H1 (cell line): ENCODE data around the gene CACNA2D1. TPM values are rescaled to one million over a fixed set of nuclear protein-coding genes. Genes with fewer than 3 reads are reported as not detected.

Experiments
- CTCF ChIA-PET: fragments of 300-600 bp; sonication (Branson Sonifier 250); formaldehyde crosslinking; loops from one replicate; lab custom pipeline; 2021; ENCODE audit not compliant: partially characterized antibody; lab: Charles Lee
- POLR2A ChIA-PET: fragments of 300-600 bp; sonication (Branson Sonifier 250); formaldehyde crosslinking; loops from one replicate; lab custom pipeline; 2021; ENCODE audit warnings: inconsistent platforms; ENCODE audit not compliant: partially characterized antibody; lab: Charles Lee
- DNase-seq, 2 experiments: peaks; one replicate each; pipeline versions ENCODE4 v3.0.0 to v3.0.0-alpha.2; 2010 to 2022; ENCODE audit warnings: low spot score in 2 of 2, low read depth in 1 of 2, mixed read lengths in 1 of 2
- FAIRE-seq: peaks from 2 replicates; lab custom pipeline; 2011; peaks lifted over from hg19 to GRCh38; lab: Jason Lieb, UNC
- H2AFZ ChIP-seq: 2 replicates; pipeline ENCODE4 v1.8.1; 2012; ENCODE audit warnings: low read length, inconsistent platforms
- H2AK5ac ChIP-seq: 2 replicates; pipeline ENCODE4 v1.6.1; 2013; ENCODE audit warnings: low read depth, low read length
- H2BK120ac ChIP-seq: replicated peaks from 2 replicates; pipeline ENCODE3; 2013; ENCODE audit warnings: low read depth, low read length, inconsistent platforms
- H2BK12ac ChIP-seq: 2 replicates; pipeline ENCODE4 v1.6.1; 2013; ENCODE audit warnings: low read depth, low read length
- H2BK15ac ChIP-seq: 2 replicates; pipeline ENCODE4 v1.6.1; 2013; ENCODE audit warnings: low read length
- H2BK20ac ChIP-seq: 2 replicates; pipeline ENCODE4 v1.6.1; 2013; ENCODE audit warnings: low read length
- H2BK5ac ChIP-seq: 2 replicates; pipeline ENCODE4 v1.6.1; 2013; ENCODE audit warnings: low read depth, low read length
- H3K14ac ChIP-seq: 2 replicates; pipeline ENCODE4 v1.6.1; 2013; ENCODE audit warnings: inconsistent platforms; ENCODE audit not compliant: insufficient read length
- H3K18ac ChIP-seq: 2 replicates; pipeline ENCODE4 v1.6.1; 2013; ENCODE audit warnings: low read length; ENCODE audit errors: extremely low read depth
- H3K23ac ChIP-seq: 2 replicates; pipeline ENCODE4 v1.6.1; 2013; ENCODE audit warnings: inconsistent platforms; ENCODE audit not compliant: insufficient read length
- H3K23me2 ChIP-seq: 2 replicates; pipeline ENCODE4 v1.6.1; 2013; ENCODE audit warnings: low read depth, low read length
- H3K27ac ChIP-seq: 2 replicates; pipeline ENCODE4 v1.6.1; 2011; ENCODE audit warnings: low read depth, low read length, inconsistent platforms
- H3K27me3 ChIP-seq, 4 experiments: replicated peaks in 1 of 4; 1 replicate in 1 of 4; 2 replicates in 3 of 4; pipeline versions ENCODE4 v1.6.1 to v1.8.1; 2011 to 2013; ENCODE audit warnings: low read length in 3 of 4, mild to moderate bottlenecking in 3 of 4, inconsistent platforms in 2 of 4, mixed read lengths in 2 of 4, moderate library complexity in 1 of 4; ENCODE audit not compliant: control insufficient read depth in 3 of 4, insufficient read depth in 3 of 4; ENCODE audit errors: extremely low read depth in 1 of 4
- H3K36me3 ChIP-seq, 4 experiments: 2 replicates each; pipeline versions ENCODE4 v1.6.1 to v1.8.1; 2011 to 2013; ENCODE audit warnings: mild to moderate bottlenecking in 4 of 4, low read length in 3 of 4, moderate library complexity in 2 of 4, control low read depth in 1 of 4, inconsistent platforms in 1 of 4; ENCODE audit not compliant: insufficient read depth in 4 of 4, control insufficient read depth in 2 of 4
- H3K4ac ChIP-seq: replicated peaks from 2 replicates; pipeline ENCODE3; 2013; ENCODE audit warnings: low read length, low read depth, mixed read lengths, inconsistent platforms; ENCODE audit not compliant: insufficient read length
- H3K4me1 ChIP-seq, 4 experiments: replicated peaks in 1 of 4; 1 replicate in 1 of 4; 2 replicates in 3 of 4; pipeline versions ENCODE4 v1.6.1 to v1.8.1; 2011 to 2013; ENCODE audit warnings: low read length in 3 of 4, inconsistent platforms in 2 of 4, mixed read lengths in 1 of 4; ENCODE audit not compliant: insufficient read depth in 4 of 4, control insufficient read depth in 3 of 4
- H3K4me2 ChIP-seq, 2 experiments: 2 replicates each; pipeline versions ENCODE4 v1.6.1 to v1.8.1; 2011 to 2013; ENCODE audit warnings: low read depth in 2 of 2, low read length in 2 of 2, control low read depth in 1 of 2, inconsistent platforms in 1 of 2, mild to moderate bottlenecking in 1 of 2; ENCODE audit not compliant: insufficient read depth in 1 of 2
- H3K4me3 ChIP-seq, 4 experiments: fragments of 200-600, 300-600 bp in 1 of 4; sonication (generic), shearing (Covaris generic), sonication (Bioruptor Twin) in 1 of 4; 2 replicates each; pipeline versions ENCODE4 v1.5.1 to v1.8.1; 2011 to 2016; ENCODE audit warnings: low read length in 4 of 4, low read depth in 3 of 4, control low read depth in 2 of 4, inconsistent platforms in 2 of 4, mild to moderate bottlenecking in 2 of 4, mixed read lengths in 1 of 4, moderate library complexity in 1 of 4; ENCODE audit not compliant: insufficient read depth in 2 of 4; ENCODE audit errors: extremely low read depth in 1 of 4
- H3K56ac ChIP-seq: replicated peaks from 2 replicates; pipeline ENCODE3; 2013; ENCODE audit warnings: low read depth, mild to moderate bottlenecking, mixed read lengths, low read length, inconsistent platforms; ENCODE audit not compliant: insufficient read length
- H3K79me1 ChIP-seq: 2 replicates; pipeline ENCODE4 v1.6.1; 2013; ENCODE audit warnings: low read depth, low read length, control low read depth
- H3K79me2 ChIP-seq, 2 experiments: 2 replicates each; pipeline versions ENCODE4 v1.6.1 to v1.8.1; 2012 to 2013; ENCODE audit warnings: low read length in 2 of 2, mild to moderate bottlenecking in 2 of 2, inconsistent platforms in 1 of 2; ENCODE audit not compliant: insufficient read depth in 2 of 2, control insufficient read depth in 1 of 2
- H3K9ac ChIP-seq, 4 experiments: replicated peaks in 1 of 4; 1 replicate in 1 of 4; 2 replicates in 3 of 4; pipeline versions ENCODE4 v1.6.1 to v1.8.1; 2011 to 2013; ENCODE audit warnings: low read depth in 3 of 4, low read length in 3 of 4, control low read depth in 2 of 4, mild to moderate bottlenecking in 2 of 4, moderate library complexity in 2 of 4, inconsistent platforms in 1 of 4; ENCODE audit errors: extremely low read depth in 1 of 4
- H3K9me3 ChIP-seq, 2 experiments: 2 replicates each; pipeline versions ENCODE4 v1.6.1 to v1.8.1; 2012 to 2013; ENCODE audit warnings: mild to moderate bottlenecking in 2 of 2, moderate library complexity in 2 of 2, control low read depth in 1 of 2, inconsistent platforms in 1 of 2, low read depth in 1 of 2, low read length in 1 of 2, mixed read lengths in 1 of 2; ENCODE audit not compliant: insufficient read depth in 2 of 2
- H4K20me1 ChIP-seq, 2 experiments: replicated peaks in 1 of 2; 2 replicates each; pipeline versions ENCODE3 to v1.8.1; 2011 to 2013; ENCODE audit warnings: inconsistent platforms in 2 of 2, low read length in 2 of 2, mild to moderate bottlenecking in 1 of 2; ENCODE audit not compliant: insufficient read depth in 2 of 2, control insufficient read depth in 1 of 2
- H4K5ac ChIP-seq: 2 replicates; pipeline ENCODE4 v1.6.1; 2013; ENCODE audit warnings: low read length, low read depth, mixed read lengths, inconsistent platforms; ENCODE audit not compliant: insufficient read length
- H4K8ac ChIP-seq: 2 replicates; pipeline ENCODE4 v1.8.0; 2013; ENCODE audit warnings: mild to moderate bottlenecking, moderate library complexity, low read length, inconsistent platforms; ENCODE audit not compliant: insufficient read depth; ENCODE audit errors: extremely low read depth
- H4K91ac ChIP-seq: replicated peaks from 2 replicates; pipeline ENCODE3; 2013; ENCODE audit warnings: low read length, mixed read lengths, inconsistent platforms; ENCODE audit not compliant: insufficient read length
- EGR1 ChIP-seq: IDR thresholded peaks from 2 replicates; pipeline ENCODE4 v1.6.1; 2011; ENCODE audit warnings: low read depth, low read length, borderline replicate concordance
- EP300 ChIP-seq, 2 experiments: IDR thresholded peaks; 1 replicate in 1 of 2; 2 replicates in 1 of 2; pipeline ENCODE4 v1.6.1; 2011 to 2012; ENCODE audit warnings: low read depth in 2 of 2, low read length in 2 of 2, mild to moderate bottlenecking in 2 of 2, borderline replicate concordance in 1 of 2, inconsistent platforms in 1 of 2, moderate library complexity in 1 of 2
- WGBS, 2 experiments: shearing (Covaris generic) in 1 of 2; methylation state at CpG; one replicate each; pipeline versions ENCODE4 v1.1.6 to v1.1.7; 2013 to 2015; ENCODE audit warnings: low lambda C conversion rate in 2 of 2, mixed read lengths in 2 of 2, inconsistent platforms in 1 of 2, low coverage in 1 of 2, missing lambda C conversion rate in 1 of 2; ENCODE audit not compliant: insufficient replicate concordance in 2 of 2, insufficient coverage in 1 of 2, insufficient read length in 1 of 2; ENCODE audit errors: extremely low coverage in 1 of 2, missing lambda C conversion rate in 1 of 2; 5-methylcytosine and 5-hydroxymethylcytosine counted together
- polyA plus RNA-seq, 7 experiments: library from polyadenylated mRNA; depleted of rRNA in 3 of 7; stranded (reverse) in 5 of 7; unstranded in 2 of 7; fragments of >200 nt in 5 of 7; fragments of 200-250 nt in 2 of 7; gene quantifications; 1 replicate in 5 of 7; 2 replicates in 1 of 7; 4 replicates in 1 of 7; pipeline versions ENCODE4 v1.2.1 to v1.2.3, GENCODE V29; 2011 to 2013; ENCODE audit warnings: missing spikeins in 2 of 7, mixed read lengths in 2 of 7
- total RNA-seq: library from RNA; stranded (reverse); fragmentation: NEBNext Ultra II Directional; extraction: Animal tissue kit (Norgen Biotek cat#: 25700); gene quantifications from 2 replicates; pipeline ENCODE4 v1.2.1, GENCODE V29; 2021

Gene CACNA2D1
- total and polyA plus RNA-seq, 2 of the 8 experiments (the other 6 are each of a cell fraction or from before 2014, with no cell fraction given): 4.3 to 27.3 TPM

GRCh38 chr7:82167558-82168314 lies 275.8 kb downstream of the CACNA2D1 start:
- no peaks in the 10 kb centered on the region for H3K36me3 ChIP-seq
- H3K79me2 ChIP-seq: no peaks in the 10 kb centered on the region
- no peak overlapping the region for H3K56ac ChIP-seq
- no peak overlapping the region for H2BK20ac ChIP-seq
- POLR2A ChIA-PET: no interaction called here
- DNase-seq: no peak
- no peak overlapping the region for H3K23ac ChIP-seq
- H2AFZ ChIP-seq: no peak overlapping the region
- no peaks in the 10 kb centered on the region for H3K23me2 ChIP-seq
- no peak overlapping the region for H3K18ac ChIP-seq
- H2BK15ac ChIP-seq: no peak overlapping the region
- H3K4me1 ChIP-seq: no peaks in the 10 kb centered on the region; a peak in 1 of 7 replicates
- no peaks in the 10 kb centered on the region for H3K27me3 ChIP-seq
- no peak overlapping the region for H2BK5ac ChIP-seq
- no peak overlapping the region for H3K4ac ChIP-seq
- no peak overlapping the region for H4K91ac ChIP-seq
- no peak overlapping the region for H2AK5ac ChIP-seq
- no peak for TF ChIP-seq EGR1
- no peak for TF ChIP-seq EP300 (IDR thresholded peaks at IDR 0.05; ENCODE audit: borderline replicate concordance in 1 of 2, low read depth in 2 of 2, low read length in 2 of 2)
- TF ChIP-seq, all 59 proteins: peak for 0
- Histone ChIP-seq H3K4me3 (no peak overlapping the region), H2BK12ac (no peak overlapping the region), H2BK120ac (no peak overlapping the region), H3K79me1 (no peaks in the 10 kb centered on the region), H4K8ac (no peak overlapping the region), H3K4me2 (no peak overlapping the region), H3K27ac (no peak overlapping the region), H3K14ac (no peak overlapping the region), H3K9me3 (no peaks in the 10 kb centered on the region), H4K5ac (no peak overlapping the region), H3K9ac (no peak overlapping the region), H4K20me1 (no peaks in the 10 kb centered on the region)
- CTCF ChIA-PET: no interaction called here
- FAIRE-seq: no peak
- 97% methylated on average over 2 of the region's 2 CpGs; no CpG with 5 or more reads in 1 of the 2 experiments for WGBS, 2 experiments
